Liver (tissue), 9 donors: ENCODE measurements around the gene ADGRA1. TPM values are rescaled to one million over a fixed set of nuclear protein-coding genes. Genes with fewer than 3 reads are reported as not detected.

ENCODE experiments used
- DNase-seq: peaks from one replicate; pipeline ENCODE4 v3.0.0-alpha.2; 2017; ENCODE audit warnings: low spot score
- H3K27ac ChIP-seq, 2 donors: one replicate each; pipeline ENCODE4 v1.7.0; 2013; ENCODE audit warnings: inconsistent platforms in 2 of 2, low read length in 2 of 2, control low read depth in 1 of 2, low read depth in 1 of 2, mild to moderate bottlenecking in 1 of 2
- H3K27me3 ChIP-seq, 4 donors: one replicate each; pipeline versions ENCODE4 v1.6.1 to v1.7.0; 2013; ENCODE audit warnings: low read length in 3 of 4, inconsistent platforms in 1 of 4, mild to moderate bottlenecking in 1 of 4, moderate library complexity in 1 of 4; ENCODE audit not compliant: control insufficient read depth in 4 of 4, insufficient read depth in 4 of 4
- H3K36me3 ChIP-seq, 4 donors: one replicate each; pipeline versions ENCODE4 v1.6.1 to v1.7.0; 2013; ENCODE audit warnings: low read length in 3 of 4, mild to moderate bottlenecking in 3 of 4, low read depth in 1 of 4, moderate library complexity in 1 of 4; ENCODE audit not compliant: control insufficient read depth in 4 of 4, insufficient read depth in 3 of 4
- H3K4me1 ChIP-seq, 4 donors: one replicate each; pipeline versions ENCODE4 v1.6.1 to v1.7.0; 2013; ENCODE audit warnings: low read length in 3 of 4, mild to moderate bottlenecking in 3 of 4, moderate library complexity in 1 of 4; ENCODE audit not compliant: control insufficient read depth in 4 of 4, insufficient read depth in 4 of 4
- H3K4me3 ChIP-seq, 3 donors: one replicate each; pipeline versions ENCODE4 v1.6.1 to v1.7.0; 2013; ENCODE audit warnings: low read length in 3 of 3, control low read depth in 1 of 3, low read depth in 1 of 3, mild to moderate bottlenecking in 1 of 3
- H3K9ac ChIP-seq, 2 donors: one replicate each; pipeline ENCODE4 v1.7.0; 2013; ENCODE audit warnings: low read length in 2 of 2, mild to moderate bottlenecking in 2 of 2, moderate library complexity in 2 of 2, control low read depth in 1 of 2, low read depth in 1 of 2
- H3K9me3 ChIP-seq, 4 donors: one replicate each; pipeline versions ENCODE4 v1.6.1 to v1.7.0; 2013; ENCODE audit warnings: low read length in 3 of 4; ENCODE audit not compliant: control insufficient read depth in 4 of 4
- ATF3 ChIP-seq: IDR thresholded peaks from 2 replicates; pipeline ENCODE4 v1.6.1; 2016; ENCODE audit warnings: antibody characterized with exemption
- CTCF ChIP-seq: fragments of 150-350 bp; IDR thresholded peaks from 2 replicates; pipeline ENCODE4 v1.5.1; 2017; ENCODE audit warnings: improper control_type of control experiment, low read depth, low read length; ENCODE audit not compliant: missing input control
- EGR1 ChIP-seq, 2 donors: IDR thresholded peaks; 2 replicates each; pipeline ENCODE4 v1.6.1; 2016 to 2018; ENCODE audit warnings: antibody characterized with exemption in 2 of 2, low read depth in 2 of 2
- FOXA1 ChIP-seq: IDR thresholded peaks from 2 replicates; pipeline ENCODE4 v1.6.1; 2016; ENCODE audit warnings: antibody characterized with exemption
- FOXA2 ChIP-seq: IDR thresholded peaks from 2 replicates; pipeline ENCODE4 v1.6.1; 2016; ENCODE audit warnings: antibody characterized with exemption
- GABPA ChIP-seq, 2 donors: IDR thresholded peaks in 1 of 2; conservative IDR thresholded peaks in 1 of 2; 2 replicates each; pipeline ENCODE4 v1.6.1; 2016; ENCODE audit warnings: antibody characterized with exemption in 2 of 2, mild to moderate bottlenecking in 1 of 2, moderate library complexity in 1 of 2
- HNF4A ChIP-seq, 2 donors: conservative IDR thresholded peaks; 2 replicates each; pipeline ENCODE4 v1.6.1; 2016; ENCODE audit warnings: antibody characterized with exemption in 2 of 2, mild to moderate bottlenecking in 2 of 2
- HNF4G ChIP-seq: IDR thresholded peaks from 2 replicates; pipeline ENCODE4 v1.6.1; 2016; ENCODE audit warnings: antibody characterized with exemption
- JUND ChIP-seq, 2 donors: IDR thresholded peaks; 2 replicates each; pipeline ENCODE4 v1.6.1; 2016; ENCODE audit warnings: antibody characterized with exemption in 2 of 2
- MAX ChIP-seq: IDR thresholded peaks from 2 replicates; pipeline ENCODE4 v1.6.1; 2016; ENCODE audit warnings: antibody characterized with exemption
- NR2F2 ChIP-seq: IDR thresholded peaks from 2 replicates; pipeline ENCODE4 v1.6.1; 2016; ENCODE audit warnings: antibody characterized with exemption
- RAD21 ChIP-seq, 2 donors: IDR thresholded peaks; 2 replicates each; pipeline ENCODE4 v1.6.1; 2016; ENCODE audit warnings: antibody characterized with exemption in 2 of 2, mild to moderate bottlenecking in 2 of 2
- REST ChIP-seq: IDR thresholded peaks from 2 replicates; pipeline ENCODE4 v1.6.1; 2016; ENCODE audit warnings: antibody characterized with exemption, mild to moderate bottlenecking
- RXRA ChIP-seq, 2 donors: IDR thresholded peaks; 2 replicates each; pipeline ENCODE4 v1.6.1; 2017 to 2018; ENCODE audit warnings: antibody characterized with exemption in 2 of 2, mild to moderate bottlenecking in 1 of 2
- SP1 ChIP-seq: IDR thresholded peaks from 2 replicates; pipeline ENCODE4 v1.6.1; 2018; ENCODE audit warnings: antibody characterized with exemption, mild to moderate bottlenecking
- YY1 ChIP-seq: IDR thresholded peaks from 2 replicates; pipeline ENCODE4 v1.6.1; 2016; ENCODE audit warnings: antibody characterized with exemption, mild to moderate bottlenecking
- ZBTB33 ChIP-seq: IDR thresholded peaks from 2 replicates; pipeline ENCODE4 v1.6.1; 2016; ENCODE audit warnings: antibody characterized with exemption
- WGBS: extraction: QIAGEN DNeasy Blood & Tissue Kit; methylation state at CpG from one replicate; pipeline ENCODE4 v1.1.7; 2013; 5-methylcytosine and 5-hydroxymethylcytosine counted together
- polyA plus RNA-seq, 2 donors: library from polyadenylated mRNA; stranded (reverse) in 1 of 2; unstranded in 1 of 2; fragments of 200-250 nt in 1 of 2; fragments of >200 nt in 1 of 2; fragmentation: Nextera tagmentation in 1 of 2; extraction: Ambion mirVana in 1 of 2; gene quantifications; one replicate each; pipeline versions ENCODE4 v1.2.1 to v1.2.3, GENCODE V29; 2013 to 2015
- total RNA-seq, 2 donors: library from RNA; depleted of rRNA; stranded (reverse); fragments of >200 nt; gene quantifications; one replicate each; pipeline ENCODE4 v1.2.3, GENCODE V29; 2014
- donor health status: healthy.
- donor health status: healthy.
- donor health status: healthy.
- donor health status: healthy.
- donor health status: healthy.

Gene ADGRA1
- total and polyA plus RNA-seq, 4 donors: 0.08 to 0.70 (median 0.12) TPM; not detected in 1

- WGBS: 39% methylated on average over 16 of the region's 16 CpGs
- H3K9ac ChIP-seq: no peak overlapping the region
- peaks cover 0 to 15% (median 3%) of the 10 kb centered on the region in 4 donors for H3K4me1 ChIP-seq
- no peak overlapping the region for H3K27ac ChIP-seq
- no peak overlapping the region for H3K4me3 ChIP-seq
- DNase-seq: no peak
- TF ChIP-seq ZBTB33 (no peak), CTCF (no peak), FOXA2 (no peak), RXRA (IDR thresholded peaks at IDR 0.05) (no peak), MAX (no peak), FOXA1 (no peak), YY1 (no peak), ATF3 (no peak), SP1 (no peak), REST (no peak), JUND (IDR thresholded peaks at IDR 0.05) (no peak), GABPA (IDR thresholded peaks at IDR 0.05 in 1 of 2, conservative IDR thresholded peaks at IDR 0.05 in 1 of 2) (no peak), EGR1 (IDR thresholded peaks at IDR 0.05; ENCODE audit: low read depth in 2 of 2) (no peak), NR2F2 (no peak), HNF4A (conservative IDR thresholded peaks at IDR 0.05) (no peak), RAD21 (IDR thresholded peaks at IDR 0.05) (no peak), HNF4G (no peak)
- peaks cover 0 to 16% (median 3%) of the 10 kb centered on the region in 4 donors for H3K27me3 ChIP-seq
- no peaks in the 10 kb centered on the region for H3K36me3 ChIP-seq
- H3K9me3 ChIP-seq: no peaks in the 10 kb centered on the region
Observed at GRCh38 chr10:133087045-133087678, 562 bp upstream of the ADGRA1 start.
